ENCODE data around the gene AMPH. TPM values are rescaled to one million over a fixed set of nuclear protein-coding genes. Genes with fewer than 3 reads are reported as not detected.

Gene AMPH
- total RNA-seq, 1 donor from 2014 or later: not detected

DNA sequence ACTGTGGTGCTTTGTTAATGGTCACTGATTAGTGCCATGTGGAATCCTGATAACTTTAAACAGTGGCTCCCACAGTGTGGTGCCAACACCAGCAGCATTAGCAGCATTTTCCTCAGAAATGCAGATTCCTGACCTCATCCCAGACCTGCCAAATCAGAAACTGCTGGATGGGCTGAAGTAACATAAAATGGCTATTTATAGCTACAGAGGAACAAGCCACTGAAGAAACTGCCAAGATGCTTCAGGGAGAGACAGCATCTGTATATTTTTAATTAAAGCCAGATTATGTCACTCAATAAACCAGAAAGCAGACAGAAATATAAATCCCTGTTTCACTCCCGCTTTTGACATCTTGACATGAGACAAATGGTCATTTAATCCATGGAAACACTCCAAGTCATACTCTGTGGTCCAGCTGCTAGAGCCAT, 178.5 kb downstream of the AMPH start:
- H3K9me3 Mint-ChIP-seq: peaks cover 8% of the 10 kb centered on the region
- H3K27me3 Mint-ChIP-seq: peaks cover 13% of the 10 kb centered on the region
- no peak for DNase-seq
- no peak overlapping the region for H3K27ac Mint-ChIP-seq
- H3K36me3 Mint-ChIP-seq (ENCODE audit: low read depth): no peaks in the 10 kb centered on the region
- no peak overlapping the region for H3K4me3 Mint-ChIP-seq
- intact Hi-C loops (cut with micrococcal nuclease): no loop called here
- H3K4me1 Mint-ChIP-seq: no peaks in the 10 kb centered on the region

DNA sequence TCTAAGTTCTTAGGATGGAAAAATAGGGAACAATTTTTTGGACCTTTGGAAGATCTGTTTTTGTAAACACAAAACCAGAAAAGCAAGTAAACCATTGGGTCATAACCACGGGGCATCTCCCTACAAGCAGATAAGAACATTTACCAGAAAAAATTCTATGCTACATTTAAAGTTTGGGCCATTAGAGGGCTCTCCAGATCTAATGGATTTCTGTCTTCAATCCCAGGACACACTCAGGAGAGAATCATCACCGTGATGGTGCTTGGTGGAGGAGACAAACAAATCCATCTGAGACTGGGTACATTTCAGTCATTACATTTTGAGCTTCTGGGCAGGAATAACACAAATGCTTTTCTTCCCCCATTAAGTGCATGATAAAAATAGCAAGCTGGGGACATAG, 179.3 kb downstream of the AMPH start:
- H3K4me1 Mint-ChIP-seq: no peaks in the 10 kb centered on the region
- no peak overlapping the region for H3K4me3 Mint-ChIP-seq
- H3K27ac Mint-ChIP-seq: no peak overlapping the region
- peaks cover 12% of the 10 kb centered on the region for H3K27me3 Mint-ChIP-seq
- intact Hi-C loops (cut with micrococcal nuclease): no loop called here
- peaks cover 2% of the 10 kb centered on the region for H3K9me3 Mint-ChIP-seq
- H3K36me3 Mint-ChIP-seq (ENCODE audit: low read depth): no peaks in the 10 kb centered on the region
- peak; percentile 40 for DNase-seq

DNA sequence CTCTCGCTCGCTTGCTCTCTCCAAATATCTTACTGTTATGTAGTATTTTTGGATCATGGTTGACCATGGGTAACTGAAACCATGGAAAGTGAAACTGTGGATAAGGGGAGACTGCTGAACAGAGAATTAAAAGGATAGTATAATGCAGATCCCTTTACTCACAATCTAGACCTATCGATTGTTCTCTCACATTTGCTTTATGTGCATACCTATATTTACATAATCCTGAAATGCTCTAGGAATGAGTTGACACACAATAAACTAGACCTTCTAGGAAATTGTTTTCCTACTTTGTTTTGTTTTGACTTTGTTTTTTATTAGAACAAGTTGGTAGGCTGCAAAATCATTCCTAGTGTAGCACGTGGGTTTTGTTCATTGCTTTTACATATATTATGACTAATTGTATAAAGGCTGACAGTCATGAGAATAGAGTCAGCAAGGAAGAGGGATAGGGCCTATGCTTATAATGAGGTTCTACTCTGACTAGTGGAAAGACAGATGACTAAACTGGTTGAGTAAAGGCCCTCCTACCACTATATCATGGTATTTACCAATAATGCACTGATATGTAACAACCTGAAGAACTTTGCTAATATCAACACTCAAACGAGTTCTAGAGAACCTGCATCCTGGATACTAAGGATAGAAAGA, 182.5 kb downstream of the AMPH start:
- Mint-ChIP-seq H3K9me3 (no peaks in the 10 kb centered on the region), H3K27ac (no peak overlapping the region), H3K4me3 (no peak overlapping the region), H3K36me3 (ENCODE audit: low read depth) (no peaks in the 10 kb centered on the region), H3K27me3 (peaks cover 12% of the 10 kb centered on the region), H3K4me1 (no peaks in the 10 kb centered on the region)
- no peak for DNase-seq
- intact Hi-C loops (cut with micrococcal nuclease): no loop called here

DNA sequence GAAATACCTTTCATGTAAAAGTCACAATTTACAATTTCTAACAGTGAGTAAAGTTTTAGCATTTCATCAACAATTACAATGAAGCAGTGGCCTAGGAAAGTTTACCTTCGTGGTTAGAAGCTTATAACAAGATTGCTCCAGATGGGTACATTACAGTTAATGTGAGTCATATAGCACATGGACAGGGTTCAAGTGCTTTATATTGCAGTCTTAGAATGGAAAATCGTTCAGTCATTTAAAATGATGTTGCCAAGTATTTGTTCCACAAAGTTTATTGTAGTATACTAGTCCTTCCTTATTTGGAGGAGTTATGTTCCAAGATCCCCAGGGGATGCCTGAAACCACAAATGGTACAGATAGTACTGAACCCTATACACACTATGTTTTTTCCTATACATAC, 183.1 kb downstream of the AMPH start:
- intact Hi-C loops (cut with micrococcal nuclease): no loop called here
- DNase-seq: no peak
- Mint-ChIP-seq H3K27ac (no peak overlapping the region), H3K36me3 (ENCODE audit: low read depth) (no peaks in the 10 kb centered on the region), H3K27me3 (peaks cover 8% of the 10 kb centered on the region), H3K4me1 (no peaks in the 10 kb centered on the region), H3K4me3 (no peak overlapping the region), H3K9me3 (no peaks in the 10 kb centered on the region)

DNA sequence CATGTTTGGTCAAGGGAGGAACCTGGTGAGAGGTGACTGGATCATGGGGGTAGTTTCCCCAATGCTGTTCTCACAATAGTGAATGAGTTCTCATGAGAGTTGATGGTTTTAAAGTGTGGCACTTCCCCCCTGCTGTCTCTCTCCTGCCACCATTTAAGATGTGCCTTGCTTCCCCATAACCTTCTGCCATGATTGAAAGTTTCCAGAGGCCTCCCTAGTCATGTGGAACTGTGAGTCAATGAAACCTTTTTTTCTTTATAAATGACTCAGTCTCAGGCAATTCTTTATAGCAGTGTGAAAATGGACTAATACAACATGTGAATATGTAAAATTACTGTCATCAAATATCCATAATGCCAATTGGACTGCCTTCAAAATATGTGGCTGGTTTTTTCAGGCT, 192.2 kb downstream of the AMPH start:
- DNase-seq: peak; percentile 19
- intact Hi-C loops (cut with micrococcal nuclease): no loop called here
- no peaks in the 10 kb centered on the region for H3K36me3 Mint-ChIP-seq (ENCODE audit: low read depth)
- no peak overlapping the region for H3K27ac Mint-ChIP-seq
- no peaks in the 10 kb centered on the region for H3K4me1 Mint-ChIP-seq
- no peaks in the 10 kb centered on the region for H3K9me3 Mint-ChIP-seq
- no peak overlapping the region for H3K4me3 Mint-ChIP-seq
- H3K27me3 Mint-ChIP-seq: peaks cover 12% of the 10 kb centered on the region

DNA sequence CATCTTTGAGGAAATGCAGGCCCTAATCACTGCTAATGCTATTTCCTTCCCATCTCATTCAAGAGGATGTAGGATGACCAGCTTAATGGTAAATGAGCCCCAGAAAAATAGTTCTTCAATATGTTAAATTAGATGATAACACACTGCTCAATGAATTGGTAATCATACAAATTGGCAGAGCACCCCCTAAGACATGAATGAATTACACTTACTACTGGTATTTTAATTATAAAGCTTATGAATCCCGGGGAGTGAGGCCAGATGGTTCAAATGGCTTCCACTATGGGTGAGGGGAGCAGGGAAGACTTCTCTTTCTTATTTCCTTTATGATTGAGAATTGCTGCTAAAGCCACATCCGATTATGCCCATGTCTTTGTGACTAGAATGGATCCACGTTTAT, 198.5 kb downstream of the AMPH start:
- no peak for DNase-seq
- H3K27me3 Mint-ChIP-seq: peaks cover 1% of the 10 kb centered on the region
- H3K9me3 Mint-ChIP-seq: peaks cover 3% of the 10 kb centered on the region
- intact Hi-C loops (cut with micrococcal nuclease): no loop called here
- H3K27ac Mint-ChIP-seq: no peak overlapping the region
- peaks cover 2% of the 10 kb centered on the region for H3K4me1 Mint-ChIP-seq
- no peak overlapping the region for H3K4me3 Mint-ChIP-seq
- no peaks in the 10 kb centered on the region for H3K36me3 Mint-ChIP-seq (ENCODE audit: low read depth)

DNA sequence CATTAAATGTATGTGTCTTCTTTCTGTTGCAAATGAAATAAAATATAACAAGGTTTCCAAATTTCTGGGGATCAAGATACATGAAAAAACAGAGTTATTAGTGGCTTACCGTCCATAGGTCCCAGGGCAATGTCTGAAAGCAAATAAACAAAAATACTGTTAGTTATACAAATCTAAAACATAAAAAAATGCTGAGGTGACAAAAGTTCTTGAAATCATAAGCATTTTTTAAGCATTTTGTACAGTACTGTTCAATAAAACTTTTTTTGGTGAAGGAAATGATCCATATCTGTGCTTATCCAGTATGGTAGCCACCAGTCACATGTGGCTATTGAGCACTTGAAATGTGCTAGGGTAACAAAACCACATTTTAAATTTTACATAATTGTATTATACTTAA, 199.1 kb downstream of the AMPH start:
- H3K27ac Mint-ChIP-seq: no peak overlapping the region
- H3K36me3 Mint-ChIP-seq (ENCODE audit: low read depth): no peaks in the 10 kb centered on the region
- intact Hi-C loops (cut with micrococcal nuclease): no loop called here
- H3K9me3 Mint-ChIP-seq: peaks cover 3% of the 10 kb centered on the region
- DNase-seq: no peak
- no peak overlapping the region for H3K4me3 Mint-ChIP-seq
- H3K27me3 Mint-ChIP-seq: peaks cover 1% of the 10 kb centered on the region
- peaks cover 6% of the 10 kb centered on the region for H3K4me1 Mint-ChIP-seq

DNA sequence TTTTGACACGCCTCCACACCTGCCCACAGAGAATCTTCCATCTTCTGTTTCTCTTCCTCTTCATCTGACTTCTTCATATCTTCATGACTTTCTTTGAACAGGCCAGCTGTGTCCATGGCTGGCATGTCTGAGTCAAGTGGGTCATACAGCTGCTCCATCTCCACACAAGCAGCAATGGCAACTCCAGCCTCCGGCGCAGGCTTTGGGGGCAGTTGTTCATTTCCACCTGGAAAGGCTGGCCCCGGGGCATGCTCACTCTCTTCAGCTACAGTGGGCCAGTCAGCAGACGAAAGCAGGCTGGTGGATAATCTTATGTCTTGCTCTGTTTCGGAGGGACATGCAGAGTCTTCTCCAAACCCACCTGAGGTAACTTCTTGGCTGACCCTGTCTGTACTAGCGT, 202.1 kb downstream of the AMPH start:
- Mint-ChIP-seq H3K4me1 (peaks cover 26% of the 10 kb centered on the region), H3K27ac (no peak overlapping the region), H3K27me3 (peaks cover 1% of the 10 kb centered on the region), H3K9me3 (peaks cover 3% of the 10 kb centered on the region), H3K36me3 (ENCODE audit: low read depth) (no peaks in the 10 kb centered on the region), H3K4me3 (no peak overlapping the region)
- intact Hi-C loops (cut with micrococcal nuclease): no loop called here
- DNase-seq: no peak

DNA sequence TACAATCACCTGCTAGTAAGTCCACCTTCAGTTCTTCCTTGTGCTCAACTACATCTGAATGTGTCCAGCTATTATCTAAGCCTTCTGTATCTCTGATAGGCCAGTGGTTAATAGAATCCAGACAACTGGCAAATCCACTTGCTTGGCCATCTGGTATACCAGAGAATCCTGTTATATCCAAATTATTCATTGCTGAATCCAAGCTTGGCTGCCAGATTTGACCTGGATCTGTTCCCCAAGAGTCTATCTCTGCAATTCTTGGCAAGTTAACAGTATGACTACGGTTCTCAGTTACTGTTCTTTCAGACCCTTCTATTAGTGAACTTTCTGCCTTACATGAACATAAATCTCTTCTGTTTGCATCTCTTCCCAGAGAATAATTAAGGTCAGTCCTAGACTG, 203.1 kb downstream of the AMPH start:
- H3K9me3 Mint-ChIP-seq: peaks cover 3% of the 10 kb centered on the region
- intact Hi-C loops (cut with micrococcal nuclease): no loop called here
- peaks cover 4% of the 10 kb centered on the region for H3K27me3 Mint-ChIP-seq
- no peak for DNase-seq
- no peaks in the 10 kb centered on the region for H3K36me3 Mint-ChIP-seq (ENCODE audit: low read depth)
- H3K4me3 Mint-ChIP-seq: no peak overlapping the region
- H3K4me1 Mint-ChIP-seq: peaks cover 24% of the 10 kb centered on the region
- no peak overlapping the region for H3K27ac Mint-ChIP-seq

DNA sequence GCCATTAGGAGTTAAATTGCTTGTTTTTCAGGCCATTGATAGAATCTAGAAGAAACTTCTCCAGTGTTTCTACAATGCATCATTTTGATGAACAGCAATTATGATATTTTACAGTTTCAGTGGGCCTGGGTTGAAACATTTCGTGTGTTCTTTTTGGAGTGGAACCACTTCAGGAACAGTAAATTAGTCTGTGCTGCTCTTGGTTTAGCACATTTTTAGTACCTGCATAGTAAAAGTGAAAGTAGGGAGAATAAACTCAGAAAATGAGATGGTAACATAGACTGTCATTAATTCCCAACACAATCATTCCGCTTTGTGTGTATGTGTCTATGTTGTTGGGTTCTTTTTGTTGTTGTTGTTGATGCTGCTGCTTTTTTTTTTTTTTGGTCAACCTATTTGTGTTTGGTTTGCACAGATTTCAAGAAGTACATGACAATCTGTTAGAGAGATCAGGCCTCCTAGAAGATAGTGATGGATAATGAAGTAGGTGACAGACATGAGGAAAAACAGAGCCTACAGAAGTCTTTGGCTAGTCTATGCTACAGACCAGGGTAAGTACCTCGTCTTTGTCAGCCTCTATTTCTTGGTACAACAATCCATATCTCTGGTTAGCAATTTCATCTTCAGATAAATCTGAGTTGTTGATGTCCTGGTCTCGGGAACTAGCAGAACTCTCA, 203.8 kb downstream of the AMPH start:
- Mint-ChIP-seq H3K4me1 (peaks cover 24% of the 10 kb centered on the region), H3K36me3 (ENCODE audit: low read depth) (no peaks in the 10 kb centered on the region), H3K27me3 (peaks cover 4% of the 10 kb centered on the region), H3K27ac (no peak overlapping the region), H3K4me3 (no peak overlapping the region), H3K9me3 (peaks cover under 1% of the 10 kb centered on the region)
- DNase-seq: no peak
- intact Hi-C loops (cut with micrococcal nuclease): loop anchor here (1.0 kb wide), 1 partner anchor 36 kb away; no protein-coding TSS in a partner anchor

DNA sequence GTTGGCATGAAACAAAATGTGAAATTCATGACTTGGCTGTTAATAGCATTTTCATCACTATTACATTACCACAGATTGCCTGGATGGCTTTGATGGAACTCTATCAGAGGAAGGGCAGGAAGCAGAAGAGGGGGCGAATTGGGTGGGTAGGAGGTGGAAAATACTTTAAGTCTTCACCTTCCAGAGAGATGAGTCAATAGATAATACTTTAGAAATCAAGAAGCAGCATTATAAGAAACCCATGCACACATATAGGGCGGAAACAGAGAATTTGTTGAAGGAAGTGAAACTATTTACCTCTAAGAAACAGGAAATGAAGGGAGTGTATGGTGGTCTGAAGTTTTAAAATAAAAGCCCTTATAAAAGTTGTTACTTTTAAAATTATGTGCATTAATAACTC, 205.7 kb downstream of the AMPH start:
- H3K4me3 Mint-ChIP-seq: no peak overlapping the region
- peak overlapping the region; percentile 13 for H3K27ac Mint-ChIP-seq
- no peaks in the 10 kb centered on the region for H3K36me3 Mint-ChIP-seq (ENCODE audit: low read depth)
- peaks cover 24% of the 10 kb centered on the region for H3K4me1 Mint-ChIP-seq
- no peaks in the 10 kb centered on the region for H3K9me3 Mint-ChIP-seq
- peaks cover 13% of the 10 kb centered on the region for H3K27me3 Mint-ChIP-seq
- intact Hi-C loops (cut with micrococcal nuclease): no loop called here
- no peak for DNase-seq

DNA sequence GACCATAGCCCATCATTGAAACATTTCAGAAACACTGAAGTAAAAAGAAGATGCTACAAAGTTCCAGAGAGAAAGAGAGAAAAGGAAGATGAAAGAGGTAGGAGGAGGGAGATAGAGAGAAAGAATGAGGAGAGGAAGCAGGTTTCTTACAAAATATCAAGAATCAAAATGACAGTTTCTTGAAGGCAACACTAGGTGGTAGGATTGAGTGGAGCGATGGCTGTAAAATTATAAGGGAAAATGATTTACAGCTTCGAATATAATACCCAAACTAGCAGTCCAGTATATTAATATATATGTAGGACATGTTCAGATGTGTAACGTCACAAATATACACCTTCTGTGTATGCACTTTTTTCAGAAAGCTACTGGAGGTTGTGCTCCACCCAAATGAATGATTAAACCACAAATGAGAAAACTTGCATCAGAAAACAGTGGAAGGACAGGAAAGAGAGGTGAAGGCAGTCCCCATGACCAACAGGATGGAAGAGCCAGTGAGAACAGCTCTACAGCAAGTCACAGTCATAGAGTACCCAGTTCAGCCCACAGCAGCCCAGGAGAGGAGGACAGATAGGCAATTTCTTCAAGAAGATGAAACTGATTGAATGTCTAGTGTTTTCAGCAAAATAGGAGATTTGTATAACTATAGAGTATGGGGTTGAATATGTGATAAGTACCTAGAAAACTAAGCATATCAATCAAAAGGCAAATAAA, 206.3 kb downstream of the AMPH start:
- Mint-ChIP-seq H3K27me3 (peaks cover 16% of the 10 kb centered on the region), H3K9me3 (no peaks in the 10 kb centered on the region), H3K4me3 (no peak overlapping the region), H3K36me3 (ENCODE audit: low read depth) (no peaks in the 10 kb centered on the region), H3K27ac (peak overlapping the region; percentile 17), H3K4me1 (peaks cover 24% of the 10 kb centered on the region)
- no peak for DNase-seq
- intact Hi-C loops (cut with micrococcal nuclease): no loop called here

DNA sequence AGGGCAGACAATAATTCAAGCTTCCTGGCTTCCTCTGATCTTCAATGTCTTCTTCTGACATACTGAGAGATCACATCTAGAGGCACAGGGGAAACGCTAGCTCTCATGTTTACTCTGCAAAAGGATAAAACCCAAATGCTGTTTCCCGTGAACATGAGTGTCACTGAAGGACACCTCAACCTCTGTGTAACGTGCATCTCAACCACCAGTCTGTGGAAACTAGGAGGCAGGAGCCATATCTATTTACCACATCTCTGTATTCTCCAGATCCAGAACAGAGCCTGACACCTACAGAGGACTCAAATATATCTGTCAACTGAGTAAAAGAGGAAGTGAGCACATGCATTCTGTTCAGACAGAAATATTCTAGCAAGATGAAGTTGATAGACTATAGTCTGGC, 217.4 kb downstream of the AMPH start:
- intact Hi-C loops (cut with micrococcal nuclease): no loop called here
- no peak overlapping the region for H3K27ac Mint-ChIP-seq

DNA sequence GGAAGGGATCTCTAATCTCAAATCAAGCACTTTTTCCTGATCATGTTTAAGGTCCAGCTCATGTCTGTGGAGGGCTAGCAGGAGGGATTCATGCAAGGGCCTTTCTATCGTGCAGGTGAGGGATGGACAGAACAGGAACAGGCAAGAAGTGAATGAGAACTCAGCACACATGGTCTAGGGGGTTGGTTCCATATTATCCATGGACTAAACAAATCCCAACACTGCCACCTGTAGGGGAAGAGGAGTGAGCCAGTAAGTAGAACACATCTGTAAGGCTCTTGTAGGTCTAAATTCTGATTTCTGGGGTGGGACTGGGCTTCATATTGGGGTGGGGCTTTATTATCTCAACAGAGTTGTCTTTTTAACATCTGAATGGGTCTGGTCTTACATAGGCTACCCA, 219.8 kb downstream of the AMPH start:
- no peaks in the 10 kb centered on the region for H3K36me3 Mint-ChIP-seq (ENCODE audit: low read depth)
- H3K27ac Mint-ChIP-seq: no peak overlapping the region
- H3K4me1 Mint-ChIP-seq: peaks cover 14% of the 10 kb centered on the region
- H3K9me3 Mint-ChIP-seq: no peaks in the 10 kb centered on the region
- DNase-seq: no peak
- intact Hi-C loops (cut with micrococcal nuclease): no loop called here
- no peak overlapping the region for H3K4me3 Mint-ChIP-seq
- H3K27me3 Mint-ChIP-seq: peaks cover 8% of the 10 kb centered on the region

More for the DNA sequence above, 217.4 kb downstream of the AMPH start:
- Mint-ChIP-seq H3K36me3 (ENCODE audit: low read depth) (no peaks in the 10 kb centered on the region), H3K27me3 (peaks cover 9% of the 10 kb centered on the region), H3K4me3 (no peak overlapping the region), H3K9me3 (no peaks in the 10 kb centered on the region), H3K4me1 (peaks cover 14% of the 10 kb centered on the region)
- peak; percentile 60 for DNase-seq

All from activated CD4-positive, alpha-beta T cell treated with anti-CD3 and anti-CD28 coated beads, Interleukin-2, amount 10 ng/mL, durations not matched to agents 24 days and 14 days (primary cell).